HepG2 (cell line): ENCODE measurements around the gene PRKCSH. TPM values are rescaled to one million over a fixed set of nuclear protein-coding genes. Genes with fewer than 3 reads are reported as not detected.

Experiments used
- ATAC-seq: fragments of 200-7000 bp; cut with Tn5 transposase; 3 replicates; pipeline ENCODE4 v1.9.1; 2020; ENCODE audit warnings: mild to moderate bottlenecking, moderate library complexity
- BruUV-seq: library from RNA; stranded (reverse); fragments of 400-500 nt; replicated peaks from 2 replicates; lab custom pipeline; 2021; lab: Mats Ljungman, UMichigan
- CTCF ChIA-PET: fragments of 300-600 bp; formaldehyde crosslinking; extraction: SDS; loops from one replicate; lab custom pipeline; 2021; ENCODE audit warnings: low total read pairs, inconsistent platforms, low intra/inter-chr PET ratio; lab: Yijun Ruan, JAX
- POLR2A ChIA-PET: fragments of 350-600 bp; sonication (Branson Sonifier 250); formaldehyde crosslinking; loops from one replicate; lab custom pipeline; 2020; ENCODE audit warnings: antibody characterized with exemption, inconsistent platforms; lab: Yijun Ruan, JAX
- DNase-seq: peaks from one replicate; pipeline ENCODE4 v3.0.0-alpha.2; 2015; ENCODE audit warnings: low spot score
- FAIRE-seq: peaks from 3 replicates; lab custom pipeline; 2011; peaks lifted over from hg19 to GRCh38; lab: Jason Lieb, UNC
- H2AFZ ChIP-seq: one replicate; pipeline ENCODE4 v1.6.1; 2011; ENCODE audit warnings: low read length, inconsistent platforms
- H3K27ac ChIP-seq: fragments of 300-600 bp; 3 replicates; pipeline ENCODE4 v1.8.0; 2011; ENCODE audit warnings: mixed run types, mild to moderate bottlenecking, mixed read lengths, low read length, inconsistent platforms; ENCODE audit not compliant: insufficient read depth; ENCODE audit errors: extremely low read length
- H3K27me3 ChIP-seq, 2 experiments: fragments of 200-600 bp in 1 of 2; 2 replicates in 1 of 2; 3 replicates in 1 of 2; pipeline versions ENCODE4 v1.6.0 to v1.8.0; 2011; ENCODE audit warnings: low read length in 2 of 2, mild to moderate bottlenecking in 2 of 2, moderate library complexity in 2 of 2, inconsistent platforms in 1 of 2; ENCODE audit not compliant: insufficient read depth in 2 of 2, control insufficient read depth in 1 of 2
- H3K36me3 ChIP-seq, 2 experiments: fragments of 200-600 bp in 1 of 2; replicated peaks in 1 of 2; 2 replicates in 1 of 2; 3 replicates in 1 of 2; pipeline versions ENCODE4 v1.5.1 to v1.8.0; 2011; ENCODE audit warnings: low read length in 2 of 2, inconsistent platforms in 1 of 2; ENCODE audit not compliant: insufficient read depth in 2 of 2, control insufficient read depth in 1 of 2
- H3K4me1 ChIP-seq: 2 replicates; pipeline ENCODE4 v1.5.1; 2012; ENCODE audit warnings: low read length, inconsistent platforms; ENCODE audit not compliant: insufficient read depth
- H3K4me2 ChIP-seq: 2 replicates; pipeline ENCODE4 v1.6.0; 2011; ENCODE audit warnings: low read depth, low read length, inconsistent platforms
- H3K4me3 ChIP-seq, 3 experiments: fragments of 200-600 bp in 1 of 3; sonication (generic), shearing (Covaris generic) in 1 of 3; replicated peaks in 1 of 3; 2 replicates each; pipeline ENCODE4 v1.5.1; 2011 to 2016; ENCODE audit warnings: low read length in 3 of 3, inconsistent platforms in 2 of 3, low read depth in 2 of 3, mild to moderate bottlenecking in 2 of 3, control low read depth in 1 of 3, mixed read lengths in 1 of 3; ENCODE audit not compliant: insufficient read depth in 1 of 3
- H3K79me2 ChIP-seq: one replicate; pipeline ENCODE4 v1.6.1; 2011; ENCODE audit warnings: low read length, inconsistent platforms; ENCODE audit not compliant: insufficient read depth
- H3K9ac ChIP-seq: 2 replicates; pipeline ENCODE4 v1.6.0; 2011; ENCODE audit warnings: mild to moderate bottlenecking, low read depth, low read length, inconsistent platforms; ENCODE audit not compliant: insufficient read depth
- H3K9me3 ChIP-seq: 2 replicates; pipeline ENCODE4 v1.5.1; 2012; ENCODE audit warnings: mild to moderate bottlenecking, low read length
- H4K20me1 ChIP-seq: 2 replicates; pipeline ENCODE4 v1.6.0; 2011; ENCODE audit warnings: inconsistent platforms, mild to moderate bottlenecking, low read length, moderate library complexity; ENCODE audit not compliant: insufficient read depth
- ATF7 ChIP-seq, 2 experiments: fragments of 450-650 bp in 1 of 2; sonication (generic) in 1 of 2; formaldehyde crosslinking in 1 of 2; IDR thresholded peaks; 2 replicates each; pipeline versions ENCODE4 v1.4.0 to v1.6.1; 2016 to 2020; ENCODE audit warnings: antibody characterized with exemption in 1 of 2, mild to moderate bottlenecking in 1 of 2, missing genetic modification reagents in 1 of 2
- FOSL2 ChIP-seq: sonication (generic); formaldehyde crosslinking; IDR thresholded peaks from 2 replicates; pipeline ENCODE4 v1.4.0; 2020; ENCODE audit warnings: missing genetic modification reagents
- SIX4 ChIP-seq: sonication (generic); formaldehyde crosslinking; IDR thresholded peaks from 2 replicates; pipeline ENCODE4 v1.4.0; 2020; ENCODE audit warnings: missing genetic modification reagents
- TFDP2 ChIP-seq: sonication (generic); formaldehyde crosslinking; IDR thresholded peaks from 2 replicates; pipeline ENCODE4 v1.4.0; 2020; ENCODE audit warnings: missing genetic modification reagents
- ZBTB21 ChIP-seq: sonication (generic); formaldehyde crosslinking; IDR thresholded peaks from 2 replicates; pipeline ENCODE4 v1.4.0; 2020; ENCODE audit warnings: missing genetic modification reagents
- ZBTB7B ChIP-seq: sonication (generic); formaldehyde crosslinking; IDR thresholded peaks from 2 replicates; pipeline ENCODE4 v1.4.0; 2020; ENCODE audit warnings: missing genetic modification reagents
- ZC3H4 ChIP-seq: sonication (generic); formaldehyde crosslinking; IDR thresholded peaks from 2 replicates; pipeline ENCODE4 v1.4.0; 2020; ENCODE audit warnings: missing genetic modification reagents, borderline replicate concordance
- ZNF10 ChIP-seq: sonication (generic); formaldehyde crosslinking; IDR thresholded peaks from 2 replicates; pipeline ENCODE4 v1.4.0; 2020; ENCODE audit warnings: mild to moderate bottlenecking, low read depth, missing genetic modification reagents, borderline replicate concordance
- ZNF251 ChIP-seq: sonication (generic); formaldehyde crosslinking; IDR thresholded peaks from 2 replicates; pipeline ENCODE4 v1.9.0; 2021; ENCODE audit warnings: mild to moderate bottlenecking, missing genetic modification reagents
- ZNF30 ChIP-seq: sonication (generic); formaldehyde crosslinking; IDR thresholded peaks from 2 replicates; pipeline ENCODE4 v1.5.0; 2020; ENCODE audit warnings: mild to moderate bottlenecking, missing genetic modification reagents
- ZNF556 ChIP-seq: sonication (generic); formaldehyde crosslinking; IDR thresholded peaks from 2 replicates; pipeline ENCODE4 v1.4.0; 2020; ENCODE audit warnings: mild to moderate bottlenecking, missing genetic modification reagents, borderline replicate concordance
- whole genome bisulfite sequencing: methylation state at CpG from one replicate; pipeline ENCODE4 v1.1.6; 2017; ENCODE audit warnings: low lambda C conversion rate; 5-methylcytosine and 5-hydroxymethylcytosine counted together
- in situ Hi-C: cut with HindIII; loops from 2 replicates; pipeline ENCODE4 v1.10.0; 2017; ENCODE audit warnings: low pct_unique_long_range_greater_than_20kb; ENCODE audit not compliant: extremely low pct_ligation_motif_present
- intact Hi-C: fragments of 100-400 bp; cut with micrococcal nuclease; formaldehyde crosslinking; loops from one replicate; pipeline ENCODE4 v1.10.0; 2022; ENCODE audit not compliant: unreplicated experiment
- polyA plus RNA-seq, 8 experiments: library from polyadenylated mRNA; depleted of rRNA in 3 of 8; stranded (reverse) in 7 of 8; unstranded in 1 of 8; fragments of >200 nt; fragmentation: Illumina TruSeq in 4 of 8; extraction: Trizol in 4 of 8; gene quantifications; 2 replicates each; pipeline versions ENCODE4 v1.2.1 to v1.2.3, GENCODE V29; 2011 to 2016; ENCODE audit warnings: low read depth in 4 of 8, missing spikeins in 1 of 8, mixed read lengths in 1 of 8; ENCODE audit not compliant: insufficient read depth in 1 of 8
- total RNA-seq, 5 experiments: library from RNA; depleted of rRNA; stranded (reverse); fragments of >200 nt; fragmentation: Illumina TruSeq; extraction: Trizol; gene quantifications; 2 replicates each; pipeline ENCODE4 v1.2.3, GENCODE V29; 2016; ENCODE audit warnings: low read depth in 1 of 5
- TF ChIP-seq, protein P1 (sequence below): sonication (generic); formaldehyde crosslinking; IDR thresholded peaks from 2 replicates; pipeline ENCODE4 v1.5.1; 2020; ENCODE audit warnings: missing genetic modification reagents, mild to moderate bottlenecking, borderline replicate concordance
- TF ChIP-seq, protein P2 (sequence below): sonication (generic); formaldehyde crosslinking; IDR thresholded peaks from 2 replicates; pipeline ENCODE4 v1.5.1; 2020; ENCODE audit warnings: mild to moderate bottlenecking, missing genetic modification reagents, moderate library complexity

Gene PRKCSH
- total and polyA plus RNA-seq, 2 of the 13 experiments (the other 11 are each of a cell fraction or from before 2014, with no cell fraction given): 85.1 to 125 TPM

GRCh38 chr19:11473725-11474124 is 38.3 kb downstream of the PRKCSH start:
- DNase-seq (no peak), FAIRE-seq (no peak), ATAC-seq (no peak)
- Histone ChIP-seq H3K9ac (no peak overlapping the region), H3K36me3 (no peaks in the 10 kb centered on the region), H3K27me3 (peaks cover 0 to 23% of the 10 kb centered on the region in 2 experiments; a peak in 3 of 5 replicates), H3K4me3 (no peak overlapping the region), H4K20me1 (no peaks in the 10 kb centered on the region), H3K9me3 (no peaks in the 10 kb centered on the region), H3K27ac (no peak overlapping the region), H3K4me1 (0 out of 2 replicates have a peak, but pooled peaks cover 1% of the 10 kb centered on the region), H3K79me2 (no peaks in the 10 kb centered on the region), H3K4me2 (no peak overlapping the region), H2AFZ (no peak overlapping the region)
- ChIA-PET CTCF (no interaction called here), POLR2A (no interaction called here)
- BruUV-seq: no TSS peak
- intact Hi-C loops (no loop called here), in situ Hi-C loops (no loop called here)
- TF ChIP-seq TFDP2 (CRISPR knock-in tag): no peak
- TF ChIP-seq ZBTB21 (CRISPR knock-in tag): no peak
- no peak for TF ChIP-seq ZBTB7B (CRISPR knock-in tag)
- TF ChIP-seq, protein P1, sequence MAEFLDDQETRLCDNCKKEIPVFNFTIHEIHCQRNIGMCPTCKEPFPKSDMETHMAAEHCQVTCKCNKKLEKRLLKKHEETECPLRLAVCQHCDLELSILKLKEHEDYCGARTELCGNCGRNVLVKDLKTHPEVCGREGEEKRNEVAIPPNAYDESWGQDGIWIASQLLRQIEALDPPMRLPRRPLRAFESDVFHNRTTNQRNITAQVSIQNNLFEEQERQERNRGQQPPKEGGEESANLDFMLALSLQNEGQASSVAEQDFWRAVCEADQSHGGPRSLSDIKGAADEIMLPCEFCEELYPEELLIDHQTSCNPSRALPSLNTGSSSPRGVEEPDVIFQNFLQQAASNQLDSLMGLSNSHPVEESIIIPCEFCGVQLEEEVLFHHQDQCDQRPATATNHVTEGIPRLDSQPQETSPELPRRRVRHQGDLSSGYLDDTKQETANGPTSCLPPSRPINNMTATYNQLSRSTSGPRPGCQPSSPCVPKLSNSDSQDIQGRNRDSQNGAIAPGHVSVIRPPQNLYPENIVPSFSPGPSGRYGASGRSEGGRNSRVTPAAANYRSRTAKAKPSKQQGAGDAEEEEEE (CRISPR knock-in tag): no peak
- TF ChIP-seq SIX4 (CRISPR knock-in tag): no peak
- TF ChIP-seq ZNF10: no peak
- TF ChIP-seq ATF7 (IDR thresholded peaks at IDR 0.05): no peak
- TF ChIP-seq ATF7 (CRISPR knock-in tag; IDR thresholded peaks at IDR 0.05): no peak
- no peak for TF ChIP-seq ZNF251 (CRISPR knock-in tag)
- no peak for TF ChIP-seq ZNF30 (CRISPR knock-in tag)
- TF ChIP-seq, protein P2, sequence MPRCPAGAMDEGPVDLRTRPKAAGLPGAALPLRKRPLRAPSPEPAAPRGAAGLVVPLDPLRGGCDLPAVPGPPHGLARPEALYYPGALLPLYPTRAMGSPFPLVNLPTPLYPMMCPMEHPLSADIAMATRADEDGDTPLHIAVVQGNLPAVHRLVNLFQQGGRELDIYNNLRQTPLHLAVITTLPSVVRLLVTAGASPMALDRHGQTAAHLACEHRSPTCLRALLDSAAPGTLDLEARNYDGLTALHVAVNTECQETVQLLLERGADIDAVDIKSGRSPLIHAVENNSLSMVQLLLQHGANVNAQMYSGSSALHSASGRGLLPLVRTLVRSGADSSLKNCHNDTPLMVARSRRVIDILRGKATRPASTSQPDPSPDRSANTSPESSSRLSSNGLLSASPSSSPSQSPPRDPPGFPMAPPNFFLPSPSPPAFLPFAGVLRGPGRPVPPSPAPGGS: no peak
- no peak for TF ChIP-seq ZNF556 (CRISPR knock-in tag)
- TF ChIP-seq ZC3H4: no peak
- no peak for TF ChIP-seq FOSL2 (CRISPR knock-in tag)
- WGBS: 24% methylated on average over 4 of the region's 4 CpGs
